PFSK-1 (cell line): Measurements from ENCODE around the gene XXYLT1.

Source experiments
- FOXP2 ChIP-seq: optimal IDR thresholded peaks from 2 replicates; pipeline ENCODE3; 2011; ENCODE audit warnings: borderline replicate concordance, control low read depth, inconsistent platforms; ENCODE audit not compliant: insufficient read depth; ENCODE audit errors: extremely low read length, extremely low read depth
- POLR2AphosphoS5 ChIP-seq: IDR thresholded peaks from 2 replicates; pipeline ENCODE4 v1.6.1; 2012; ENCODE audit warnings: low read depth, mild to moderate bottlenecking, control low read depth, low read length, moderate library complexity
- SIN3A ChIP-seq: IDR thresholded peaks from 2 replicates; pipeline ENCODE4 v1.6.1; 2012; ENCODE audit warnings: mild to moderate bottlenecking, low read length, moderate library complexity, borderline replicate concordance; ENCODE audit not compliant: insufficient read depth
- TAF1 ChIP-seq: IDR thresholded peaks from 2 replicates; pipeline ENCODE4 v1.6.1; 2012; ENCODE audit warnings: low read length, control low read depth, borderline replicate concordance; ENCODE audit not compliant: insufficient read depth
- TF ChIP-seq, protein P1 (sequence below), 2 experiments: IDR thresholded peaks; 2 replicates each; pipeline versions ENCODE4 v1.6.1 to v1.8.0; 2011 to 2012; ENCODE audit warnings: low read depth in 2 of 2, low read length in 2 of 2, control low read depth in 1 of 2, inconsistent platforms in 1 of 2, mild to moderate bottlenecking in 1 of 2, moderate library complexity in 1 of 2; ENCODE audit not compliant: insufficient read depth in 1 of 2

DNA sequence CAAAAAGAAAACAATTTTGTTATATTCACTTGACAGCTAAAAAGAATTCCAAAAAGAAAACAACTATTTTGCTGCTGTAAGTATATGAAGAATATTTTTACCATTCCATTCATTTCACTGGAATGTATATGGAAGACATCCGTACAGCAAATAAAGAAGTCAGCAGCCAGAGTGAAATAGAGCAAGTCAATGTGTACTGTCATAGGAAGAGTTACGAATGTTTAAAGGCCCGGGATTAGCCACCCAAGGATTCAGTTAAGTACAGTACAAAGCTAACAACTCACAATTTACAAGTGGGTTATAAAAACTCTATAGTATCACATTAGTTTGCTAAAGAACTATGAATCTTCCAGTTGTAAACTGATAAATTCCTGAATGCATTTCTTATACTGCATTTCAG lies 14.4 kb upstream of the XXYLT1 start:
- TF ChIP-seq TAF1 (no peak), FOXP2 (no peak), POLR2AphosphoS5 (no peak), SIN3A (no peak)
- TF ChIP-seq, protein P1, sequence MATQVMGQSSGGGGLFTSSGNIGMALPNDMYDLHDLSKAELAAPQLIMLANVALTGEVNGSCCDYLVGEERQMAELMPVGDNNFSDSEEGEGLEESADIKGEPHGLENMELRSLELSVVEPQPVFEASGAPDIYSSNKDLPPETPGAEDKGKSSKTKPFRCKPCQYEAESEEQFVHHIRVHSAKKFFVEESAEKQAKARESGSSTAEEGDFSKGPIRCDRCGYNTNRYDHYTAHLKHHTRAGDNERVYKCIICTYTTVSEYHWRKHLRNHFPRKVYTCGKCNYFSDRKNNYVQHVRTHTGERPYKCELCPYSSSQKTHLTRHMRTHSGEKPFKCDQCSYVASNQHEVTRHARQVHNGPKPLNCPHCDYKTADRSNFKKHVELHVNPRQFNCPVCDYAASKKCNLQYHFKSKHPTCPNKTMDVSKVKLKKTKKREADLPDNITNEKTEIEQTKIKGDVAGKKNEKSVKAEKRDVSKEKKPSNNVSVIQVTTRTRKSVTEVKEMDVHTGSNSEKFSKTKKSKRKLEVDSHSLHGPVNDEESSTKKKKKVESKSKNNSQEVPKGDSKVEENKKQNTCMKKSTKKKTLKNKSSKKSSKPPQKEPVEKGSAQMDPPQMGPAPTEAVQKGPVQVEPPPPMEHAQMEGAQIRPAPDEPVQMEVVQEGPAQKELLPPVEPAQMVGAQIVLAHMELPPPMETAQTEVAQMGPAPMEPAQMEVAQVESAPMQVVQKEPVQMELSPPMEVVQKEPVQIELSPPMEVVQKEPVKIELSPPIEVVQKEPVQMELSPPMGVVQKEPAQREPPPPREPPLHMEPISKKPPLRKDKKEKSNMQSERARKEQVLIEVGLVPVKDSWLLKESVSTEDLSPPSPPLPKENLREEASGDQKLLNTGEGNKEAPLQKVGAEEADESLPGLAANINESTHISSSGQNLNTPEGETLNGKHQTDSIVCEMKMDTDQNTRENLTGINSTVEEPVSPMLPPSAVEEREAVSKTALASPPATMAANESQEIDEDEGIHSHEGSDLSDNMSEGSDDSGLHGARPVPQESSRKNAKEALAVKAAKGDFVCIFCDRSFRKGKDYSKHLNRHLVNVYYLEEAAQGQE (IDR thresholded peaks at IDR 0.05; ENCODE audit: insufficient read depth in 1 of 2, low read depth in 2 of 2, low read length in 2 of 2), result no peak
